IMR-90 (cell line): ENCODE data around the gene GLO1. TPM values are rescaled to one million over a fixed set of nuclear protein-coding genes. Genes with fewer than 3 reads are reported as not detected.

Experiments
- ATAC-seq: fragments of 200-7000 bp; cut with Tn5 transposase; 2 replicates; pipeline ENCODE4 v1.9.1; 2020; ENCODE audit warnings: low read depth, mild to moderate bottlenecking, moderate library complexity
- BruUV-seq: library from RNA; stranded (reverse); fragments of 400-500 nt; replicated peaks from 2 replicates; lab custom pipeline; 2021; lab: Mats Ljungman, UMichigan
- CTCF ChIA-PET: fragments of 300-600 bp; formaldehyde crosslinking; extraction: SDS; loops from one replicate; lab custom pipeline; 2021; ENCODE audit warnings: antibody characterized with exemption; lab: Yijun Ruan, JAX
- POLR2A ChIA-PET: fragments of 300-600 bp; sonication (Branson Sonifier 250); formaldehyde crosslinking; loops from one replicate; lab custom pipeline; 2022; ENCODE audit warnings: antibody characterized with exemption; ENCODE audit not compliant: unreplicated experiment; lab: Charles Lee
- DNase-seq: peaks from one replicate; pipeline ENCODE4 v3.0.0; 2013
- H2AFZ ChIP-seq: replicated peaks from 2 replicates; pipeline ENCODE3; 2013; ENCODE audit warnings: low read length, mild to moderate bottlenecking; ENCODE audit not compliant: poor library complexity
- H2AK5ac ChIP-seq: 2 replicates; pipeline ENCODE4 v1.6.1; 2013; ENCODE audit warnings: low read depth, low read length, inconsistent platforms
- H2AK9ac ChIP-seq: replicated peaks from 2 replicates; pipeline ENCODE3; 2013; ENCODE audit warnings: mild to moderate bottlenecking, low read depth, low read length, moderate library complexity; ENCODE audit not compliant: poor library complexity
- H2BK120ac ChIP-seq: 2 replicates; pipeline ENCODE4 v1.6.1; 2013; ENCODE audit warnings: low read depth, low read length, inconsistent platforms
- H2BK15ac ChIP-seq: 3 replicates; pipeline ENCODE4 v1.6.1; 2013; ENCODE audit warnings: low read depth, low read length, inconsistent platforms
- H2BK20ac ChIP-seq: 2 replicates; pipeline ENCODE4 v1.6.1; 2013; ENCODE audit warnings: low read depth, mild to moderate bottlenecking, inconsistent platforms, low read length, moderate library complexity
- H2BK5ac ChIP-seq: 2 replicates; pipeline ENCODE4 v1.6.1; 2013; ENCODE audit warnings: mild to moderate bottlenecking, low read depth, low read length, inconsistent platforms; ENCODE audit not compliant: poor library complexity, severe bottlenecking
- H3K14ac ChIP-seq: replicated peaks from 2 replicates; pipeline ENCODE4 v1.6.1; 2013; ENCODE audit warnings: low read depth, low read length, inconsistent platforms
- H3K18ac ChIP-seq: 2 replicates; pipeline ENCODE4 v1.6.1; 2013; ENCODE audit warnings: low read depth, low read length, control low read depth
- H3K23ac ChIP-seq: 2 replicates; pipeline ENCODE4 v1.6.1; 2013; ENCODE audit warnings: low read depth, low read length, inconsistent platforms
- H3K27ac ChIP-seq: 2 replicates; pipeline ENCODE4 v1.5.1; 2013; ENCODE audit warnings: mild to moderate bottlenecking, control low read depth, low read length; ENCODE audit not compliant: insufficient read depth
- H3K27me3 ChIP-seq: 2 replicates; pipeline ENCODE4 v1.6.1; 2013; ENCODE audit warnings: low read length; ENCODE audit not compliant: control insufficient read depth, insufficient read depth
- H3K36me3 ChIP-seq: 2 replicates; pipeline ENCODE4 v1.6.1; 2013; ENCODE audit warnings: low read length, mixed read lengths; ENCODE audit not compliant: control insufficient read depth, insufficient read depth
- H3K4ac ChIP-seq: 2 replicates; pipeline ENCODE4 v1.6.1; 2013; ENCODE audit warnings: low read depth, low read length, inconsistent platforms
- H3K4me1 ChIP-seq: 2 replicates; pipeline ENCODE4 v1.6.1; 2013; ENCODE audit warnings: low read length, mixed read lengths; ENCODE audit not compliant: control insufficient read depth, insufficient read depth
- H3K4me2 ChIP-seq: 2 replicates; pipeline ENCODE4 v1.6.1; 2013; ENCODE audit warnings: low read depth, mild to moderate bottlenecking, control low read depth, low read length, moderate library complexity
- H3K4me3 ChIP-seq: 2 replicates; pipeline ENCODE4 v1.5.1; 2013; ENCODE audit warnings: low read depth, mild to moderate bottlenecking, control low read depth, low read length, moderate library complexity; ENCODE audit not compliant: insufficient read depth
- H3K56ac ChIP-seq: 2 replicates; pipeline ENCODE4 v1.6.1; 2013; ENCODE audit warnings: low read length, inconsistent platforms; ENCODE audit not compliant: insufficient read depth; ENCODE audit errors: extremely low read depth
- H3K79me1 ChIP-seq, 2 experiments: 2 replicates each; pipeline ENCODE4 v1.6.1; 2013; ENCODE audit warnings: low read length in 2 of 2, inconsistent platforms in 1 of 2, low read depth in 1 of 2
- H3K9ac ChIP-seq: 2 replicates; pipeline ENCODE4 v1.6.1; 2013; ENCODE audit warnings: low read depth, low read length, control low read depth
- H3K9me1 ChIP-seq: 2 replicates; pipeline ENCODE4 v1.6.1; 2013; ENCODE audit warnings: low read length, inconsistent platforms; ENCODE audit not compliant: insufficient read depth
- H3K9me3 ChIP-seq: 2 replicates; pipeline ENCODE4 v1.6.1; 2013; ENCODE audit warnings: low read length; ENCODE audit not compliant: control insufficient read depth, insufficient read depth
- H4K20me1 ChIP-seq: 2 replicates; pipeline ENCODE4 v1.6.1; 2013; ENCODE audit warnings: low read length, inconsistent platforms; ENCODE audit not compliant: insufficient read depth
- H4K5ac ChIP-seq: 2 replicates; pipeline ENCODE4 v1.6.1; 2013; ENCODE audit warnings: mild to moderate bottlenecking, low read depth, low read length, control low read depth
- H4K8ac ChIP-seq, 2 experiments: 2 replicates each; pipeline ENCODE4 v1.6.1; 2013; ENCODE audit warnings: low read depth in 2 of 2, low read length in 2 of 2, control low read depth in 1 of 2, inconsistent platforms in 1 of 2
- H4K91ac ChIP-seq: 2 replicates; pipeline ENCODE4 v1.6.1; 2013; ENCODE audit warnings: low read depth, low read length, inconsistent platforms; ENCODE audit not compliant: insufficient read depth
- BHLHE40 ChIP-seq: fragments of 150-350 bp; IDR thresholded peaks from 2 replicates; pipeline ENCODE4 v1.6.1; 2016; ENCODE audit warnings: mild to moderate bottlenecking, low read depth, low read length
- CEBPB ChIP-seq: IDR thresholded peaks from 2 replicates; pipeline ENCODE4 v1.6.1; 2012; ENCODE audit warnings: low read depth, low read length, improper control_type of control experiment
- CHD1 ChIP-seq: IDR thresholded peaks from 2 replicates; pipeline ENCODE4 v1.6.1; 2012; ENCODE audit warnings: low read depth, low read length, improper control_type of control experiment
- CTCF ChIP-seq: conservative IDR thresholded peaks from 2 replicates; pipeline ENCODE4 v1.5.1; 2012; ENCODE audit warnings: mild to moderate bottlenecking, low read depth, low read length, improper control_type of control experiment
- ELK1 ChIP-seq: fragments of 150-350 bp; IDR thresholded peaks from 2 replicates; pipeline ENCODE4 v1.6.1; 2016; ENCODE audit warnings: low read depth, mild to moderate bottlenecking, low read length, moderate library complexity, borderline replicate concordance
- FOS ChIP-seq: fragments of 150-350 bp; IDR thresholded peaks from 2 replicates; pipeline ENCODE4 v1.6.1; 2016; ENCODE audit warnings: low read depth, low read length
- MAFK ChIP-seq: IDR thresholded peaks from 2 replicates; pipeline ENCODE4 v1.6.1; 2012; ENCODE audit warnings: low read depth, low read length, improper control_type of control experiment
- MAZ ChIP-seq: IDR thresholded peaks from 2 replicates; pipeline ENCODE4 v1.6.1; 2012; ENCODE audit warnings: low read depth, mild to moderate bottlenecking, low read length, improper control_type of control experiment, moderate library complexity, borderline replicate concordance
- MXI1 ChIP-seq: IDR thresholded peaks from 2 replicates; pipeline ENCODE4 v1.6.1; 2012; ENCODE audit warnings: low read depth, mild to moderate bottlenecking, low read length, moderate library complexity, borderline replicate concordance
- NFE2L2 ChIP-seq: fragments of 150-350 bp; IDR thresholded peaks from 2 replicates; pipeline ENCODE4 v1.6.1; 2016; ENCODE audit warnings: low read depth, mild to moderate bottlenecking, low read length
- POLR2A ChIP-seq: IDR thresholded peaks from 2 replicates; pipeline ENCODE4 v1.6.1; 2012; ENCODE audit warnings: mild to moderate bottlenecking, low read depth, low read length
- RAD21 ChIP-seq: IDR thresholded peaks from 2 replicates; pipeline ENCODE4 v1.6.1; 2012; ENCODE audit warnings: low read length, improper control_type of control experiment
- RCOR1 ChIP-seq: IDR thresholded peaks from 2 replicates; pipeline ENCODE4 v1.6.1; 2012; ENCODE audit warnings: mild to moderate bottlenecking, low read length, improper control_type of control experiment; ENCODE audit not compliant: insufficient replicate concordance
- RFX5 ChIP-seq: IDR thresholded peaks from 2 replicates; pipeline ENCODE4 v1.8.0; 2012; ENCODE audit warnings: low read depth, mild to moderate bottlenecking, low read length, moderate library complexity
- SMC3 ChIP-seq: fragments of 150-350 bp; IDR thresholded peaks from 2 replicates; pipeline ENCODE4 v1.6.1; 2016; ENCODE audit warnings: low read depth, mild to moderate bottlenecking, antibody characterized with exemption, low read length, moderate library complexity
- USF2 ChIP-seq: fragments of 150-350 bp; IDR thresholded peaks from 2 replicates; pipeline ENCODE4 v1.6.1; 2017; ENCODE audit warnings: mild to moderate bottlenecking, antibody characterized with exemption, low read length, low read depth
- WGBS, 2 experiments: methylation state at CpG; one replicate each; pipeline versions ENCODE4 v1.1.5 to v1.1.7; 2013; ENCODE audit warnings: missing lambda C conversion rate in 2 of 2; ENCODE audit not compliant: insufficient read length in 1 of 2; ENCODE audit errors: extremely low coverage in 2 of 2; 5-methylcytosine and 5-hydroxymethylcytosine counted together
- dilution Hi-C: fragments of 300-500 bp; cut with HindIII; formaldehyde crosslinking; loops from one replicate; pipeline ENCODE4 v1.14.3; 2018; ENCODE audit warnings: low sequenced_read_pairs; ENCODE audit not compliant: unreplicated experiment
- in situ Hi-C: fragments of 300-500 bp; cut with MboI; formaldehyde crosslinking; loops from 3 replicates; pipeline ENCODE4 v1.14.3; 2019; ENCODE audit warnings: low sequenced_read_pairs, inconsistent platforms, mixed read lengths
- intact Hi-C: fragments of 100-400 bp; cut with micrococcal nuclease; formaldehyde crosslinking; loops from 2 replicates; pipeline ENCODE4 v1.10.0; 2022
- polyA plus RNA-seq, 3 experiments: library from polyadenylated mRNA; depleted of rRNA; stranded (reverse); fragments of >200 nt; gene quantifications; 2 replicates each; pipeline ENCODE4 v1.2.3, GENCODE V29; 2012; ENCODE audit warnings: low replicate concordance in 1 of 3
- total RNA-seq: library from RNA; depleted of rRNA; stranded (reverse); fragments of >200 nt; gene quantifications from 2 replicates; pipeline ENCODE4 v1.2.3, GENCODE V29; 2012

The GLO1 gene
- total and polyA plus RNA-seq, 2 of the 4 experiments (the other 2 are of a cell fraction) = 65.1 to 111 TPM

- WGBS, 2 experiments = 92% methylated on average over 3 of the region's 5 CpGs; no CpG with 5 or more reads in 1 of the 2 experiments
Measured at GRCh38 chr6:38637756-38638155, 65.2 kb downstream of the GLO1 start.

More at GRCh38 chr6:38637756-38638155, 65.2 kb downstream of the GLO1 start:
- Histone ChIP-seq H3K9me3 (no peaks in the 10 kb centered on the region), H2BK20ac (no peak overlapping the region), H3K4ac (no peak overlapping the region), H2BK15ac (no peak overlapping the region), H3K79me1 (peaks cover 33% of the 10 kb centered on the region in 2 experiments), H3K4me3 (no peak overlapping the region), H3K4me2 (no peak overlapping the region), H2BK5ac (no peak overlapping the region), H2AFZ (no peak overlapping the region), H2BK120ac (no peak overlapping the region), H3K4me1 (peaks cover 7% of the 10 kb centered on the region), H3K27me3 (no peaks in the 10 kb centered on the region), H2AK5ac (no peak overlapping the region), H3K56ac (no peak overlapping the region), H4K91ac (no peak overlapping the region), H3K14ac (no peak overlapping the region), H4K8ac (no peak overlapping the region), H3K9me1 (peaks cover 6% of the 10 kb centered on the region), H2AK9ac (no peak overlapping the region), H3K18ac (no peak overlapping the region), H4K20me1 (no peaks in the 10 kb centered on the region), H4K5ac (no peak overlapping the region), H3K36me3 (no peaks in the 10 kb centered on the region), H3K9ac (no peak overlapping the region), H3K27ac (no peak overlapping the region), H3K23ac (no peak overlapping the region)
- ChIA-PET POLR2A (no interaction called here), CTCF (no interaction called here)
- intact Hi-C loops = no loop called here
- ATAC-seq (no peak), DNase-seq (no peak)
- TF ChIP-seq CTCF = no peak
- no peak for TF ChIP-seq FOS
- no peak for TF ChIP-seq ELK1
- TF ChIP-seq CHD1 = no peak
- TF ChIP-seq MAZ = no peak
- no peak for TF ChIP-seq USF2
- TF ChIP-seq RAD21 = no peak
- TF ChIP-seq MXI1 = no peak
- no peak for TF ChIP-seq NFE2L2
- no peak for TF ChIP-seq POLR2A
- no peak for TF ChIP-seq SMC3
- TF ChIP-seq RFX5 = no peak
- no peak for TF ChIP-seq MAFK
- TF ChIP-seq RCOR1 = no peak
- TF ChIP-seq BHLHE40 = no peak
- no peak for TF ChIP-seq CEBPB
- in situ Hi-C loops = no loop called here
- dilution Hi-C loops = no loop called here
- BruUV-seq = no TSS peak
